Posterior vena cava (tissue), 2 donors: ENCODE measurements around the gene CDC42. TPM values are rescaled to one million over a fixed set of nuclear protein-coding genes. Genes with fewer than 3 reads are reported as not detected.
"Not testable (repeated sequence)": the region's sequence is repeated elsewhere in the genome, so short reads cannot be mapped to it uniquely, and the experiment has no call there.

ENCODE experiments used
- DNase-seq: peaks from one replicate; pipeline ENCODE4 v3.0.0-alpha.2; 2020; ENCODE audit warnings: low spot score
- intact Hi-C, 2 donors: fragments of 100-400 bp; cut with DNase I; formaldehyde crosslinking; loops; one replicate each; pipeline versions ENCODE4 v1.14.1 to v1.14.2; 2022 to 2023
- total RNA-seq, 2 donors: library from RNA; stranded (reverse); fragmentation: NEBNext Ultra II Directional; extraction: Animal tissue kit (Norgen Biotek cat#: 25700); gene quantifications; one replicate each; pipeline ENCODE4 v1.2.1, GENCODE V29; 2021
- donor health status: DM: yes; HTN: yes; CAD: no.
- donor health status: DM: yes; HTN: yes; CAD: no.

CDC42 gene
- total RNA-seq, 2 donors from 2014 or later = 214 to 262 TPM

- DNase-seq = no peak
- intact Hi-C loops = no loop called here
Observed at GRCh38 chr1:22056936-22057335, 4.4 kb downstream of the CDC42 start.

- DNase-seq = no peak
- intact Hi-C loops = no loop called here
Observed at GRCh38 chr1:22057861-22058260, 5.4 kb downstream of the CDC42 start.

DNA sequence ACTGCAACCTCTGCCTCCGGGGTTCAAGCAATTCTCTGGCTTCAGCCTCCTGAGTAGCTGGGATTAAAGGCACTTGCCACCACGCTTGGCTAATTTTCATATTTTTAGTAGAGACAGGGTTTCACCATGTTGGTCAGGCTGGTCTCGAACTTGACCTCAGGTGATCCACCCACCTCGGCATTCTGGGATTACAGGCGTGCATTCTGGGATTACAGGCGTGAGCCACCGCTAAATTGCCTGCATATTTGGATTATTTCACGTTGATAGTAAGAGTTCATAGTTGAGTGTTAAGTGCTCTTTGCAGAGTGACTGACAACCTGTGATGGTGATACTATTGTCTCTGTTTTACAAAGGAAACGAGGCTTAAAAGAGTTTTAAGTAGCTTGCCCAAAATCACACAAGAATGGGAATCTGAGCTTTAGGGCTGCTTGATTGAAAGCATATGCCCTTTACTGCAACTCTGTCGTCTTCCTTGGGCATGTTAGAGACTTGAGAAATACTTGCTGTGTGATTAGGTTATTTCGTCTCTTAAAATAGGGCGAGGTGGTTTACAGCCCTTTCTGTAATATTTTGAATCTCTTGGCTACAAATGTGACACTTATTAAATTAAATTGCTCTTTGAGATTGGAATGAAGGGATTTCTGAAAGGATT, 12.4 kb downstream of the CDC42 start:
- DNase-seq = no peak

GRCh38 chr1:22071511-22071910, 19.0 kb downstream of the CDC42 start:
- intact Hi-C loops = no loop called here

More for the DNA sequence above, 12.4 kb downstream of the CDC42 start:
- intact Hi-C loops = no loop called here

DNA sequence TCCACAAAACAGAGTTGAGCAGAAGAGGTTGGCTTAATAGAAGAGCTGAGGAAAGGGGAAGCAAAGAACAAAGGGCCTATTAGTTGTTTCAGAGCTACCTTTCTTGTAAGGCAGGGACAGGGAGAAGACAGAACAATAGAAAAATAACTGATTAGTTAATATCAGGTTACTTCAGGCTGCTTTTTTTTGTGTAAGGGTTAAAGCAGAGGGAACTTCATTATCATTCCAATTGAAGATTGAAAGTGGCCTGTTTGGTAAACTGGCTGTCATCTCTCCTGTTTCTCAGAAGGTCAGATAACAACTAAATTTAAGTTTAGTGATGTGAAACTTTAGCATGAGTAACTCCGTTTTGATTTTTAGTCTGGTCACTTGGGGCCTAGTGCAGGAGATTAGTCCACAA, 22.3 kb downstream of the CDC42 start:
- no peak for DNase-seq
- intact Hi-C loops = no loop called here

More at GRCh38 chr1:22071511-22071910, 19.0 kb downstream of the CDC42 start:
- DNase-seq = no peak

GRCh38 chr1:22075718-22076117, 23.2 kb downstream of the CDC42 start:
- intact Hi-C loops = no loop called here
- no peak for DNase-seq

DNA sequence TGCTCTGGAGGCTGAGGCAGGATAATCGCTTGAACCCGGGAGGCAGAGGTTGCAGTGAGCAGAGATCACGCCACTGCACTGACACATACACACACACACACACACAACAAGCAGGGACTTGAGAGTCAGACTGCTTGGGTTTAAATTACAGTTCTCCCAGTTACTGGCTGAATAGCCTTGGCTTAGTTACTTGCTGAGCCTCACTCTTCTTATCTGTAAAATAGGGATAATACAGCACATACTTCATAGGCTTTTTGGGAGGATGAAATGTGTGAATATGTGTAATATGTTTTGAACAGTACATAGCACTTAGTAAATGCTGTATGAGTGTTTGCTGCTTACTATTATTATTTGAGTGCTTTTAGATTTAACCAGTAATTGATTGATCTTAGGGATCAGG, 23.8 kb downstream of the CDC42 start:
- no peak for DNase-seq
- intact Hi-C loops = no loop called here

DNA sequence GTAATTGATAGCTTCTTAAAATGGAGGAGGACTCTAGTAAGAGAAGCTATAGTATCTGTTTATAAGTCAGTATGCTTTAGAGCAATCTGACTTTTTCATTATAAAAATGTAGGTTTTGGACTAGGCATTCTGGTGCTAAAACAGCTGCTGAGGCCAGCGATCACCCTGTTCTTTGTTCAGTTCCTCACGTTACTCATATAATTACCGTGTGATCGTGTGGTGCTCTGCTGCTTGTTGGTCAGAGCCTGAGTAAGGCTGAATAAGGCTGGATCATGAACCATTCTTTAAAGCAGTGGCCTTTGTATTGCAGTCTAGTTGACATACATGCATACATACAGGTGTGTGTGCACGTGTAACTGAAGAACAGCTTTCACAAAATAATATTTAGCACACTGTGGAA, 25.2 kb downstream of the CDC42 start:
- no peak for DNase-seq
- intact Hi-C loops = no loop called here

GRCh38 chr1:22078133-22078532, 25.6 kb downstream of the CDC42 start:
- DNase-seq = no peak
- intact Hi-C loops = no loop called here

DNA sequence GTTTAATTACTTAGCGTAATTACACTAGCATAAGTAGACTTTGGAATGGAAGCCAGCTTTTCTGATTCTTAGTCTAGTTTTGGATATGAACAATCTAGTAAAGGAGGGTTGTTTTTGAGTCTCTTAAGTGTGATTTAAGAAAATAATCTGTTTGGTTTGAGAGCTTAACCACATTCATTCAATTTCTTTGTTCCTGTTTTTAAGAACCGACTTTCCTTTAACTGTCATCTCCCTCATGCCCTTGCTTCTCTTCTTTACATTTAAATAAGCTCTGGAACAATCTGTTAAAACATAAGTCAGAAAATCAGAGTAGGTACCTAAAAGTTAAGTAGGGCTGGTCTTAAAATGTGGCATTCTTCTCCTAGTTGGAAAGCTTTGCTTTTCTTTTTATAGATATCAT, 27.7 kb downstream of the CDC42 start:
- intact Hi-C loops = no loop called here
- DNase-seq = no peak

- DNase-seq = no peak
- intact Hi-C loops = no loop called here
Observed at GRCh38 chr1:22088331-22088730, 35.8 kb downstream of the CDC42 start.

- intact Hi-C loops = no loop called here
- no peak for DNase-seq
Observed at GRCh38 chr1:22089134-22089571, 36.6 kb downstream of the CDC42 start.

GRCh38 chr1:22089787-22090186, 37.3 kb downstream of the CDC42 start:
- no peak for DNase-seq
- intact Hi-C loops = no loop called here

DNA sequence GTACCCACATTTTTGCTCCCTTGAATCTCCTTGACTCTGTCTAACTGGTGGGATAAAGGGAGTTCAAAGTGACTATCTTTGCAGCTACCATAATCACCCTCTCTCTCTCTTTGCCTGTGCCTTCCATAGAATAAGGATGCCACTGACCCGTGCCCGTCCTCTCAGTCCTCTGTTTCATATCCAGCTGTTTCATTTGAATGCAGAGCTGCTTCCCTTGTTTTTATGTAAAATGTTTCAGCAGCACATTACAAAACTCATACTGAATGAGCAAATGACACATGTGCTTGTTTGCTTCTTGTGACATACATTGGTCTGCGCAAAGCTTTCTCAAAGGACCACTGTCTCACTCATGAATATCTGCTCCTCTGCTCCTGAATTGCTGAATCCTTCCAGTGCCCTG, 38.4 kb downstream of the CDC42 start:
- no peak for DNase-seq
- intact Hi-C loops = no loop called here

DNA sequence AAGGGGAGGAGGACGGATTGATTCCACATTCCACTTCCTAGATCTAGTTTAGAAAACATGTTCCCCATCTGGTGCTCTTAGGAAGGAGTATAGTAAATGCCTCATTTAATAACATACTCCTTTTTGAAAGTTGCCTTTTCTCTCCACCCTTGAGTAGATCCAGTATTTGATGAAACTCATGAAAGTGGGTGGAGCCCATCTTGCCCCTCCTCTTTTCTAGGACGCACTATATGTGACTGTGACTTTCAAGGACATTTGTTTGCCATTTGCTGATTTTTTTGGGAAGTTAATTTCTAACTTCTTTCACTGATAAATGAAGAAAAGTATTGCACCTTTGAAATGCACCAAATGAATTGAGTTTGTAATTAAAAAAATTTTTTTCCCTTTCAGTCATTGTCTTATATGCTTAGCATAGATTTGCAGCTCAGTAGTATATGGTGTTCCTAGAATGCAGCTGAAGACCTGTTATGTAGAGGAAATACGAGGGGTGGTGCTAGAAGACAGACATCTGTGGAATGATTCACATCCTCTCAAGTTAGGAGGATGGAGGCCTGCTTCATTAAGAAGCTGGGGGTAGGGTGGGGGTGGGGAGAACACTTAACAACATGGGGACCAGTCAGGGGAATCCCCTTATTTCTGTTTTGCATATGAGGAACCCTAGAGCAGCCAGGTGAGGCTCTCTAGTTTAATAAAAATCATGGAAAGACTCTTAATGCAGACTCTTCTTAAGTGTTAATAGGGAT, 39.7 kb downstream of the CDC42 start:
- DNase-seq, intact Hi-C loops: not testable (repeated sequence)

DNA sequence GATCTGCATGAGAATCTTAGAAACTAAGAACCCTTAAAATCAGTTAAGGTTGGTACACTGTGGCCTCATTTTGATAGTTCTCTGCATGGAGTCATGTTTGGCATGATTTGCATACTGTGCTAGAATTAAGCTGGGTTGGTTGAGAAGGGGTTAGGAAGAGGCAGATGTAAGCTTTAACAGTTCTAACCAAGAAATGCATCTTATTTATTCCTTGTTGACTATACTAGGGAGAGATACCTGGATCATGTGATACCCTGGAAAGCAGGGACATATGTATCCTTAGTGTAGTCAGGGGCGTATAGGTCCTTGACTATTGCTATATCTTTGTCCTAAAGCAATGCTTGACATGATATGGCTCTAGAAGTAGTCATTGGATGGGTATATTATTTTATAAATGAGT, 41.0 kb downstream of the CDC42 start:
- intact Hi-C loops = no loop called here
- DNase-seq = no peak

DNA sequence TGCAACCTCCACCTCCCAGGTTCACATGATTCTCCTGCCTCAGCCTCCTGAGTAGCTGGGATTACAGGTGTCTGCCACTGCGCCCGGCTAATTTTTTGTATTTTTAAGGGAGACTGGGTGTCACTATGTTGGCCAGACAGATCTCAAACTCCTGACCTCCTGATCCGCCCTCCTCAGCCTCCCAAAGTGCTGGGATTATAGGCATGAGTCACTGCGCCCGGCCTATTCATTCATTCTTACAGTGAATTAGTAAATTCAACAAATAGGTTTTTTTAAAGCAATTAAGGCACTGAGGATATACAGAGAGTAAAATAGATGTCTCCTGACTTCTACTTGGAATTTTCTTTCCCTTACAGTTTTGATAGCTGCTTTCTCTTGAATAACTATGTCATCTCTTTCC, 43.5 kb downstream of the CDC42 start:
- DNase-seq = no peak
- intact Hi-C loops = no loop called here

- intact Hi-C loops = no loop called here
- no peak for DNase-seq
Observed at GRCh38 chr1:22096463-22096862, 44.0 kb downstream of the CDC42 start.

DNA sequence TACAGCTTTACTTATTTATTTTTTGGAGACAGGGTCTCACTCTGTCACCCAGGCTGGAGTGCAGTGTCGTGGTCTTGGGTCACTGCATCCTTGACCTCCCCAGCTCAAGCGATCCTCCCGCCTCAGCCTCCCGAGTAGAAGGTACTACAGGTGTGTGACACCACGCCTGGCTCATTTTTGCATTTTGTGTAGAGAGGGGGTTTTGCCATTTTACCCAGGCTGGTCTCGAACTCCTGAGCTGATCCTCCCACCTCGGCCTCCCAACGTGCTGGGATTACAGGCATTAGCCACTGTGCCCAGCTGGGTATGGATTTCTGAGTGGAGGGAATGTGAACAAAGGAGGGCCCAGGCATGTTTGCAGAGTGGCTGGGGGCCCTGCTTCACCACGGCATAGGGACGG, 46.2 kb downstream of the CDC42 start:
- intact Hi-C loops = no loop called here
- no peak for DNase-seq

DNA sequence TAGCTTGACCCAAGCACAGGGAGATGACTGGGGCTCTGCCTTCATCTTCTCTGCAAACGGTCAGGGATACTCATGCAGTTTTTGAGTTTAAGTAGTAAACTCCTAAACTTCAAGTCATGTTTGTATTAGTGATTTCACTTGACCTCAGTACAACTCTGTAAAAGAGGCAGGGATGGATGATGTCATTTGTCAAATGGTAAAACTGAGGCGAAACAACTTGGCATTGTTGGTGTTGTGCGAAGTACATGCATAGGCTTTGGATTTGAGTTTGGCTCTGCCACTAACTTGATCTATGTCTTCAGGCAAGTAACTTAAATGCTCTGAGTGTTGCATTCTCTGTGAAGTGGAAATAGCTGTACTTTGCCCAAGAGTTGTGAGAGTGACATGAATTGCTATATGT, 47.7 kb downstream of the CDC42 start:
- no peak for DNase-seq
- intact Hi-C loops = no loop called here

- intact Hi-C loops = no loop called here
- DNase-seq = no peak
Observed at GRCh38 chr1:22101199-22101598, 48.7 kb downstream of the CDC42 start.
